Measurements from ENCODE around the gene MRPL49.

MRPL49 gene

GRCh38 chr11:65156926-65157325 lies 34.8 kb downstream of the MRPL49 start:
- Histone ChIP-seq H3K9me3 (ENCODE audit: control insufficient read depth in 2 of 2, low read length in 2 of 2) (no peaks in the 10 kb centered on the region), H3K27ac (ENCODE audit: low read length) (no peak overlapping the region), H3K4me1 (ENCODE audit: control insufficient read depth, insufficient read depth, low read length) (no peaks in the 10 kb centered on the region), H3K9ac (ENCODE audit: low read length in 2 of 2) (no peak overlapping the region), H3K27me3 (ENCODE audit: control insufficient read depth in 1 of 2, insufficient read depth in 2 of 2, low read length in 2 of 2) (no peaks in the 10 kb centered on the region), H3K4me3 (ENCODE audit: low read length in 2 of 2) (no peak overlapping the region), H3K36me3 (ENCODE audit: control insufficient read depth in 2 of 2, insufficient read depth in 2 of 2, low read length in 2 of 2) (no peaks in the 10 kb centered on the region)

GRCh38 chr11:65157336-65157735 lies 35.2 kb downstream of the MRPL49 start:
- no peaks in the 10 kb centered on the region for H3K27me3 ChIP-seq (ENCODE audit: control insufficient read depth in 1 of 2, insufficient read depth in 2 of 2, low read length in 2 of 2)
- H3K4me3 ChIP-seq (ENCODE audit: low read length in 2 of 2), result no peak overlapping the region
- no peak overlapping the region for H3K9ac ChIP-seq (ENCODE audit: low read length in 2 of 2)
- H3K9me3 ChIP-seq (ENCODE audit: control insufficient read depth in 2 of 2, low read length in 2 of 2), result no peaks in the 10 kb centered on the region
- no peaks in the 10 kb centered on the region for H3K4me1 ChIP-seq (ENCODE audit: control insufficient read depth, insufficient read depth, low read length)
- no peak overlapping the region for H3K27ac ChIP-seq (ENCODE audit: low read length)
- no peaks in the 10 kb centered on the region for H3K36me3 ChIP-seq (ENCODE audit: control insufficient read depth in 2 of 2, insufficient read depth in 2 of 2, low read length in 2 of 2)

- Histone ChIP-seq H3K4me1 (ENCODE audit: control insufficient read depth, insufficient read depth, low read length) (no peaks in the 10 kb centered on the region), H3K9ac (ENCODE audit: low read length in 2 of 2) (no peak overlapping the region), H3K9me3 (ENCODE audit: control insufficient read depth in 2 of 2, low read length in 2 of 2) (no peaks in the 10 kb centered on the region)
These were observed 36.9 kb downstream of the MRPL49 start for GRCh38 chr11:65159012-65159411.

GRCh38 chr11:65160643-65161042 lies 38.5 kb downstream of the MRPL49 start:
- no peaks in the 10 kb centered on the region for H3K4me1 ChIP-seq (ENCODE audit: control insufficient read depth, insufficient read depth, low read length)
- H3K9ac ChIP-seq (ENCODE audit: low read length in 2 of 2), result no peak overlapping the region
- H3K36me3 ChIP-seq (ENCODE audit: control insufficient read depth in 2 of 2, insufficient read depth in 2 of 2, low read length in 2 of 2), result no peaks in the 10 kb centered on the region
- H3K27me3 ChIP-seq (ENCODE audit: control insufficient read depth in 1 of 2, insufficient read depth in 2 of 2, low read length in 2 of 2), result no peaks in the 10 kb centered on the region
- H3K4me3 ChIP-seq (ENCODE audit: low read length in 2 of 2), result no peak overlapping the region
- H3K9me3 ChIP-seq (ENCODE audit: control insufficient read depth in 2 of 2, low read length in 2 of 2), result no peaks in the 10 kb centered on the region
- H3K27ac ChIP-seq (ENCODE audit: low read length), result no peak overlapping the region

More at GRCh38 chr11:65159012-65159411, 36.9 kb downstream of the MRPL49 start:
- Histone ChIP-seq H3K27ac (ENCODE audit: low read length) (no peak overlapping the region), H3K27me3 (ENCODE audit: control insufficient read depth in 1 of 2, insufficient read depth in 2 of 2, low read length in 2 of 2) (no peaks in the 10 kb centered on the region), H3K4me3 (ENCODE audit: low read length in 2 of 2) (no peak overlapping the region), H3K36me3 (ENCODE audit: control insufficient read depth in 2 of 2, insufficient read depth in 2 of 2, low read length in 2 of 2) (no peaks in the 10 kb centered on the region)

- no peaks in the 10 kb centered on the region for H3K27me3 ChIP-seq (ENCODE audit: control insufficient read depth in 1 of 2, insufficient read depth in 2 of 2, low read length in 2 of 2)
- no peaks in the 10 kb centered on the region for H3K9me3 ChIP-seq (ENCODE audit: control insufficient read depth in 2 of 2, low read length in 2 of 2)
- H3K27ac ChIP-seq (ENCODE audit: low read length), result no peak overlapping the region
- H3K9ac ChIP-seq (ENCODE audit: low read length in 2 of 2), result no peak overlapping the region
- no peaks in the 10 kb centered on the region for H3K36me3 ChIP-seq (ENCODE audit: control insufficient read depth in 2 of 2, insufficient read depth in 2 of 2, low read length in 2 of 2)
- no peak overlapping the region for H3K4me3 ChIP-seq (ENCODE audit: low read length in 2 of 2)
- no peaks in the 10 kb centered on the region for H3K4me1 ChIP-seq (ENCODE audit: control insufficient read depth, insufficient read depth, low read length)
These were observed 41.6 kb downstream of the MRPL49 start for GRCh38 chr11:65163684-65164083.

- H3K4me1 ChIP-seq (ENCODE audit: control insufficient read depth, insufficient read depth, low read length), result no peaks in the 10 kb centered on the region
- H3K27ac ChIP-seq (ENCODE audit: low read length), result no peak overlapping the region
- no peak overlapping the region for H3K9ac ChIP-seq (ENCODE audit: low read length in 2 of 2)
- no peaks in the 10 kb centered on the region for H3K27me3 ChIP-seq (ENCODE audit: control insufficient read depth in 1 of 2, insufficient read depth in 2 of 2, low read length in 2 of 2)
- H3K9me3 ChIP-seq (ENCODE audit: control insufficient read depth in 2 of 2, low read length in 2 of 2), result no peaks in the 10 kb centered on the region
- H3K36me3 ChIP-seq (ENCODE audit: control insufficient read depth in 2 of 2, insufficient read depth in 2 of 2, low read length in 2 of 2), result no peaks in the 10 kb centered on the region
- peak overlapping the region in 1 of 2 donors; percentile 35 for H3K4me3 ChIP-seq (ENCODE audit: low read length in 2 of 2)
These were observed 43.5 kb downstream of the MRPL49 start for GRCh38 chr11:65165410-65166317.

GRCh38 chr11:65166893-65167292 lies 44.8 kb downstream of the MRPL49 start:
- Histone ChIP-seq H3K27ac (ENCODE audit: low read length) (no peak overlapping the region), H3K4me1 (ENCODE audit: control insufficient read depth, insufficient read depth, low read length) (no peaks in the 10 kb centered on the region), H3K9me3 (ENCODE audit: control insufficient read depth in 2 of 2, low read length in 2 of 2) (no peaks in the 10 kb centered on the region), H3K27me3 (ENCODE audit: control insufficient read depth in 1 of 2, insufficient read depth in 2 of 2, low read length in 2 of 2) (no peaks in the 10 kb centered on the region), H3K9ac (ENCODE audit: low read length in 2 of 2) (no peak overlapping the region), H3K4me3 (ENCODE audit: low read length in 2 of 2) (no peak overlapping the region), H3K36me3 (ENCODE audit: control insufficient read depth in 2 of 2, insufficient read depth in 2 of 2, low read length in 2 of 2) (no peaks in the 10 kb centered on the region)

- H3K9ac ChIP-seq (ENCODE audit: low read length in 2 of 2), result no peak overlapping the region
- no peaks in the 10 kb centered on the region for H3K36me3 ChIP-seq (ENCODE audit: control insufficient read depth in 2 of 2, insufficient read depth in 2 of 2, low read length in 2 of 2)
- H3K27ac ChIP-seq (ENCODE audit: low read length), result no peak overlapping the region
These were observed 45.5 kb downstream of the MRPL49 start for GRCh38 chr11:65167656-65168055.

GRCh38 chr11:65169164-65169641 lies 47.1 kb downstream of the MRPL49 start:
- H3K27me3 ChIP-seq (ENCODE audit: control insufficient read depth in 1 of 2, insufficient read depth in 2 of 2, low read length in 2 of 2), result no peaks in the 10 kb centered on the region
- H3K9ac ChIP-seq (ENCODE audit: low read length in 2 of 2), result no peak overlapping the region
- no peak overlapping the region for H3K4me3 ChIP-seq (ENCODE audit: low read length in 2 of 2)
- no peak overlapping the region for H3K27ac ChIP-seq (ENCODE audit: low read length)
- H3K4me1 ChIP-seq (ENCODE audit: control insufficient read depth, insufficient read depth, low read length), result no peaks in the 10 kb centered on the region
- no peaks in the 10 kb centered on the region for H3K36me3 ChIP-seq (ENCODE audit: control insufficient read depth in 2 of 2, insufficient read depth in 2 of 2, low read length in 2 of 2)
- no peaks in the 10 kb centered on the region for H3K9me3 ChIP-seq (ENCODE audit: control insufficient read depth in 2 of 2, low read length in 2 of 2)

More at GRCh38 chr11:65167656-65168055, 45.5 kb downstream of the MRPL49 start:
- H3K4me3 ChIP-seq (ENCODE audit: low read length in 2 of 2), result no peak overlapping the region
- H3K9me3 ChIP-seq (ENCODE audit: control insufficient read depth in 2 of 2, low read length in 2 of 2), result no peaks in the 10 kb centered on the region
- no peaks in the 10 kb centered on the region for H3K4me1 ChIP-seq (ENCODE audit: control insufficient read depth, insufficient read depth, low read length)
- H3K27me3 ChIP-seq (ENCODE audit: control insufficient read depth in 1 of 2, insufficient read depth in 2 of 2, low read length in 2 of 2), result no peaks in the 10 kb centered on the region

GRCh38 chr11:65170058-65170534 lies 48.0 kb downstream of the MRPL49 start, which contains the start of gene SPDYC:
Gene SPDYC (plus strand): TSS chr11:65170233. CDS start chr11:65171358, 1,125 bp downstream.
- Histone ChIP-seq H3K9me3 (ENCODE audit: control insufficient read depth in 2 of 2, low read length in 2 of 2) (no peaks in the 10 kb centered on the region), H3K27ac (ENCODE audit: low read length) (no peak within 1 kb of the TSS), H3K36me3 (ENCODE audit: control insufficient read depth in 2 of 2, insufficient read depth in 2 of 2, low read length in 2 of 2) (no peaks in the 10 kb centered on the region), H3K9ac (ENCODE audit: low read length in 2 of 2) (no peak within 1 kb of the TSS), H3K4me3 (ENCODE audit: low read length in 2 of 2) (no peak within 1 kb of the TSS), H3K4me1 (ENCODE audit: control insufficient read depth, insufficient read depth, low read length) (no peaks in the 10 kb centered on the region), H3K27me3 (ENCODE audit: control insufficient read depth in 1 of 2, insufficient read depth in 2 of 2, low read length in 2 of 2) (no peaks in the 10 kb centered on the region)

GRCh38 chr11:65172600-65172999 lies 50.5 kb downstream of the MRPL49 start:
- Histone ChIP-seq H3K9ac (ENCODE audit: low read length in 2 of 2) (no peak overlapping the region), H3K4me1 (ENCODE audit: control insufficient read depth, insufficient read depth, low read length) (no peaks in the 10 kb centered on the region), H3K27ac (ENCODE audit: low read length) (no peak overlapping the region), H3K9me3 (ENCODE audit: control insufficient read depth in 2 of 2, low read length in 2 of 2) (no peaks in the 10 kb centered on the region), H3K4me3 (ENCODE audit: low read length in 2 of 2) (no peak overlapping the region), H3K27me3 (ENCODE audit: control insufficient read depth in 1 of 2, insufficient read depth in 2 of 2, low read length in 2 of 2) (no peaks in the 10 kb centered on the region), H3K36me3 (ENCODE audit: control insufficient read depth in 2 of 2, insufficient read depth in 2 of 2, low read length in 2 of 2) (no peaks in the 10 kb centered on the region)
